ENCODE data around the gene INSYN2B. TPM values are rescaled to one million over a fixed set of nuclear protein-coding genes. Genes with fewer than 3 reads are reported as not detected.

Gene INSYN2B
- total RNA-seq, 1 donor from 2014 or later: 0.56 TPM

- Mint-ChIP-seq H3K4me3 (no peak overlapping the region), H3K4me1 (no peaks in the 10 kb centered on the region), H3K27ac (no peak overlapping the region), H3K36me3 (no peaks in the 10 kb centered on the region), H3K27me3 (ENCODE audit: low read depth) (peaks cover 52% of the 10 kb centered on the region), H3K9me3 (peaks cover 8% of the 10 kb centered on the region)
- TF ChIP-seq CTCF (IDR thresholded peaks at IDR 0.05; ENCODE audit: unreplicated experiment): no peak
- DNase-seq (ENCODE audit: low spot score in 2 of 2, unreplicated experiment in 2 of 2): no peak
These were observed 32.3 kb upstream of the INSYN2B start for GRCh38 chr5:170012622-170013021.

GRCh38 chr5:170011751-170012150 is 31.5 kb upstream of the INSYN2B start:
- H3K27ac Mint-ChIP-seq: no peak overlapping the region
- no peaks in the 10 kb centered on the region for H3K36me3 Mint-ChIP-seq
- no peak overlapping the region for H3K4me3 Mint-ChIP-seq
- no peak for DNase-seq (ENCODE audit: low spot score in 2 of 2, unreplicated experiment in 2 of 2)
- TF ChIP-seq CTCF (IDR thresholded peaks at IDR 0.05; ENCODE audit: unreplicated experiment): no peak
- peaks cover 56% of the 10 kb centered on the region for H3K27me3 Mint-ChIP-seq (ENCODE audit: low read depth)
- peaks cover 8% of the 10 kb centered on the region for H3K9me3 Mint-ChIP-seq
- no peaks in the 10 kb centered on the region for H3K4me1 Mint-ChIP-seq

GRCh38 chr5:170010595-170010994 is 30.3 kb upstream of the INSYN2B start:
- no peak overlapping the region for H3K4me3 Mint-ChIP-seq
- no peak for DNase-seq (ENCODE audit: low spot score in 2 of 2, unreplicated experiment in 2 of 2)

GRCh38 chr5:170008376-170008775 is 28.1 kb upstream of the INSYN2B start:
- no peaks in the 10 kb centered on the region for H3K4me1 Mint-ChIP-seq
- no peaks in the 10 kb centered on the region for H3K36me3 Mint-ChIP-seq
- H3K4me3 Mint-ChIP-seq: no peak overlapping the region
- no peak overlapping the region for H3K27ac Mint-ChIP-seq
- peaks cover 8% of the 10 kb centered on the region for H3K9me3 Mint-ChIP-seq
- peaks cover 46% of the 10 kb centered on the region for H3K27me3 Mint-ChIP-seq (ENCODE audit: low read depth)
- DNase-seq (ENCODE audit: low spot score in 2 of 2, unreplicated experiment in 2 of 2): no peak
- no peak for TF ChIP-seq CTCF (IDR thresholded peaks at IDR 0.05; ENCODE audit: unreplicated experiment)

More at GRCh38 chr5:170010595-170010994, 30.3 kb upstream of the INSYN2B start:
- Mint-ChIP-seq H3K4me1 (no peaks in the 10 kb centered on the region), H3K27ac (no peak overlapping the region), H3K27me3 (ENCODE audit: low read depth) (peaks cover 55% of the 10 kb centered on the region), H3K36me3 (no peaks in the 10 kb centered on the region), H3K9me3 (peaks cover 8% of the 10 kb centered on the region)
- TF ChIP-seq CTCF (IDR thresholded peaks at IDR 0.05; ENCODE audit: unreplicated experiment): no peak

GRCh38 chr5:170006021-170006420 is 25.7 kb upstream of the INSYN2B start:
- no peak overlapping the region for H3K27ac Mint-ChIP-seq
- no peak for TF ChIP-seq CTCF (IDR thresholded peaks at IDR 0.05; ENCODE audit: unreplicated experiment)
- H3K9me3 Mint-ChIP-seq: no peaks in the 10 kb centered on the region
- no peak for DNase-seq (ENCODE audit: low spot score in 2 of 2, unreplicated experiment in 2 of 2)
- H3K4me3 Mint-ChIP-seq: no peak overlapping the region
- H3K27me3 Mint-ChIP-seq (ENCODE audit: low read depth): peaks cover 35% of the 10 kb centered on the region
- no peaks in the 10 kb centered on the region for H3K4me1 Mint-ChIP-seq
- H3K36me3 Mint-ChIP-seq: no peaks in the 10 kb centered on the region

GRCh38 chr5:170000155-170000554 is 19.9 kb upstream of the INSYN2B start:
- no peak for TF ChIP-seq CTCF (IDR thresholded peaks at IDR 0.05; ENCODE audit: unreplicated experiment)
- Mint-ChIP-seq H3K4me1 (no peaks in the 10 kb centered on the region), H3K9me3 (no peaks in the 10 kb centered on the region), H3K36me3 (no peaks in the 10 kb centered on the region), H3K4me3 (no peak overlapping the region), H3K27ac (no peak overlapping the region), H3K27me3 (ENCODE audit: low read depth) (peaks cover 8% of the 10 kb centered on the region)
- no peak for DNase-seq (ENCODE audit: low spot score in 2 of 2, unreplicated experiment in 2 of 2)
